ENCODE results near the gene FGB.
A peak's percentile ranks its signal among the peaks of the same experiment; 100 is the strongest.

FGB gene

DNA sequence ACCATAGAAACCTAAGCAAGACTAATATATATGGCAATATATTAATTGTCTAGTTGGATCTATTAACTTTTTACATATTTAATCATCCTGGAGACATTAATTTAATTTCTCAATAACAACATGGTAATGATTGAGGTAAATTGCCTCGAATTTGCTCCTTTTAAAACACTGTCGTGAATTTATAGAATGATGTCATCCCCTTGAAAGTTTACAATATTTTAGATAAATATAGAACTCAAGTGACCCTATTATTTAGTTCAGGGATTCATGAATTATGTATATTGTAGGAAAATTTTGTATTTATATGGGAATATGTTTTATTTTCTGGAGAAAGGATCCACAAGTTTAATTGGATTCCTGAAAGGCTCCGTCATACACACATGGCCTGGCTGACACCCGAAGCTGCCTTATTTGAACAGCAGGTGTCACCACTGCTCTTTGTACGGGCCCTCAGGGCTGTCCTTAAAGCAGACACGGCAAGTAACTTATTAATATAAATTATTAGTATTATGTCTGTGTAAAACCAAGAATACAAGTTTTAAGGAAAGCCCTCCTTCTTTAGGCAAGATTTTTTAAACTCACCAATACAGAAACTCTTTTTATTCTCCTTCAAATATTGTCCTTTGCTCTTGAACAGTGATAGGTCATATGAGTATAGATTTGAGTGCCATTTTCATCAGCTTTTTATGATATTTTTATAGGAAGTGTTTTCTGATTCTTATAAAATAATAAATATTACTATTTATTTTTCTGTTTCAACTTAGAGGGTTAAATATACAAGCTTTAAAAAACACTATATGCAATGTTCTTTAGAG is 10.7 kb upstream of the FGB start:
- H3K27ac Mint-ChIP-seq = no peak overlapping the region

DNA sequence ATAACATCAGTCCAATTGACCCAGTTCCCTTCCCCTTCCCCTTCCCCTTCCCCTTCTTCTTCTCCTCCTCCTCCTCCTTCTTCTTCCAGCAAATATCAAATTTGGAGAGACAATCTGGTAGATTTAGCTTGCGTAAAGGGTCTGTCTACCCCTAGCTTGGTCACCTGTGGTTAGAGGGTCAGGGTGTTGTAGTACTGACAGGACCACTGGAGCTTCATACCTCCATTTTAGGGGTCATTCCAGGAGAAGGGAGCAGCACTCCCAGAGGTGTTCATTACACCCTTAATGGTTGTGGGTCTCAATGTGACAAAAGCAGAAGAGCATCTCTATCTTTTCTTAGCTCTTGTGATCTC is 3.7 kb upstream of the FGB start:
- ATAC-seq (replicated peaks) (no peak), DNase-seq (no peak)
- Mint-ChIP-seq H3K27ac (no peak overlapping the region), H3K9me3 (no peaks in the 10 kb centered on the region), H3K36me3 (no peaks in the 10 kb centered on the region), H3K27me3 (peaks cover 6 to 10% of the 10 kb centered on the region in 2 donors), H3K4me1 (no peaks in the 10 kb centered on the region), H3K4me3 (no peak overlapping the region)

More for the DNA sequence above, 10.7 kb upstream of the FGB start:
- ATAC-seq (replicated peaks) = peak; percentile 55 to 56
- peaks cover 7 to 13% of the 10 kb centered on the region in 2 donors for H3K4me1 Mint-ChIP-seq
- peak; percentile 63 for DNase-seq
- peaks cover 0 to 2% of the 10 kb centered on the region in 2 donors for H3K27me3 Mint-ChIP-seq
- no peaks in the 10 kb centered on the region for H3K9me3 Mint-ChIP-seq
- H3K4me3 Mint-ChIP-seq = no peak overlapping the region
- peaks cover 4 to 11% of the 10 kb centered on the region in 2 donors for H3K36me3 Mint-ChIP-seq

DNA sequence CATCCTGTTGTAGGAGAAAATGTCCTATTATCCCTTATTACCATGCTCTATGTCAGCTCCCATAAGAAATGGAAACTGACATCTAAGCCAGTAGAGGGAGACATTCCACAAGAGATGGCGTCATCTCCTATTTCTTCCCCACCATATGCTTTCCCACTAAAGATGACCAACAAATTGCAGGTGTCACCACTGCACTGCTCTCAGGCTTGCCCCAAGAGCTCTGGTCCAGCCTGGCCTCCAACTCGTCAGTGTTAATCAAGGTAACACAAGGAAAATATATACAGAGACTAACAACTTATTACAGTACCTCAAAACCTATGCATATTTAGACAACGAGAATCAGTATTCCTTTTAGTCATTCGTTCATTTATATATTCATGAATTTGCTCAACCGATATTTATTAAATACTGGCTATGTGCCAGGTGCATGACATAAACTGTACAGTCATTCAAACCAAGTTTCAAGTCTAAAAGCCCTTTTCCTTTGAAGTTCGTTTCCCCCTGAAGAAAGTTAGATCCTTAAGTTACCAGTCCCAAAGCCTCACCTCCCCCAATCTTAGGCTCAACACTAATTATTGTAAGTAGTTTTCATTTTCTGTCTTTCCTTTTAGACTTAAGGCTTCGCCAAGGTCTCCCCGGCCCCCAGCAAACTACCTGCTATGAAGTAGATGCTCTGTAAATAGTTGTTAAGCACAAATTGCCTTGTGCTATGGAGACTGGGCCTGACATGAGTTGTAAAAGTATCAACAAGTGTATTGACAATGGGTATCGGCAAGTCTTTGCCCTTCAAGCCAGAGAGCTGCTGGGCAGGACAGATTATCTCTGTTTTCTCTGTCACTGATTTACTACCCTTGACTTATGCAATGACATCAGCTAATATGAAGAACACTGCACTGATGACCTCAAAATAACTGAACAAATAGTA is 3.1 kb upstream of the FGB start:
- Mint-ChIP-seq H3K9me3 (no peaks in the 10 kb centered on the region), H3K4me1 (no peaks in the 10 kb centered on the region), H3K4me3 (no peak overlapping the region), H3K27me3 (peaks cover 6 to 10% of the 10 kb centered on the region in 2 donors), H3K27ac (no peak overlapping the region), H3K36me3 (no peaks in the 10 kb centered on the region)
- DNase-seq = no peak
- ATAC-seq (replicated peaks) = peak; percentile 46 to 61

DNA sequence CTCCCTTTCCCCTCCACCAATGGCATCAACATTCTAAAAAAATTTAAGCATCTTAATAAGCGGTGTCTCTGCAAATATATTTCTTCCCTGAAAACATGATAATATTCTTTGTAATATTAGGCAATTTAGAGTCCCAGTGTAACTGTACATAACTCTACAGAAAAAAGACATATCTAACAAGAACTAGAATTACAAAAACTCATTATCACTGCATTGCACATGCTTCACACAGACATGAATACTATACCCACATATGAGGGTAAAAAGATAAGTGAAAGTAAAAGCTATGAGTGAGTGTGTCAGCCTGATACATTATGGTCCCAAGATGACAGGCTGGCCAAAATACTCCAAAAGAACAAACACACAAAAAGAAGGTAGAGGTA is 2.4 kb upstream of the FGB start:
- no peak for DNase-seq
- Mint-ChIP-seq H3K9me3 (no peaks in the 10 kb centered on the region), H3K4me1 (no peaks in the 10 kb centered on the region), H3K27me3 (peaks cover 6 to 10% of the 10 kb centered on the region in 2 donors), H3K36me3 (no peaks in the 10 kb centered on the region), H3K4me3 (no peak overlapping the region), H3K27ac (no peak overlapping the region)
- ATAC-seq (replicated peaks) = no peak

DNA sequence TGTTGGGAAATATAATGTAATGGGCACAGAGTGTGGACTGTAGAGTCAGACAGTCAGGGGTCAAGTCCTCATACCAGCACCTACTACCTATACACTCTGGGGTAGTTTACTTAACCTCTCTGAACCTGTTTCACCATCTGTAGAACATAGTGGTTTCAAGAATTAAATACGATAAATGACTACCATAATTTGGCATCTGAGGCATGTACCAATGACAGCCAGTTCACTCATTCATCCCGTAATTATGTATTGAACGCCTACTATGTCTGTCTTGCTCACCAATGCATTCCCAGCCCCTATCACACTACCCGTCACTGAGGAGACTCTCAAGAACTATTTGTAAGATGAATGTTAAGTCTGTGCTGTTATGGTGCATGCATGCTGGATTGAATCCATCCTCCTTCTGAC is 2.0 kb upstream of the FGB start:
- Mint-ChIP-seq H3K36me3 (no peaks in the 10 kb centered on the region), H3K4me1 (no peaks in the 10 kb centered on the region), H3K9me3 (no peaks in the 10 kb centered on the region), H3K27me3 (peaks cover 6 to 10% of the 10 kb centered on the region in 2 donors), H3K27ac (no peak overlapping the region), H3K4me3 (no peak overlapping the region)
- no peak for DNase-seq
- no peak for ATAC-seq (replicated peaks)

DNA sequence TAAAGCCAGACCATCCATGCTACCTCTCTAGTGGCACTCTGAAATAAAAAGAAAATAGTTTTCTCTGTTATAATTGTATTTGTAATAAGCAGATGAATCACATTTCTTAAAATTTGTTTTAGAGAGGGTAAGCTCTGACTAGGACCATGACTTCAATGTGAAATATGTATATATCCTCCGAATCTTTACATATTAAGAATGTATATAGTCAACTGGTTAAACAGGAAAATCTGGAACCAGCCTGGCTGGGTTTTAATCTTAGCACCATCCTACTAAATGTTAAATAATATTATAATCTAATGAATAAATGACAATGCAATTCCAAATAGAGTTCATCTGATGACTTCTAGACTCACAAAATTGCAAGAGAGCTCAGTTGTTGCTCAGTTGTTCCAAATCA is 1.5 kb downstream of the FGB start:
- H3K27me3 Mint-ChIP-seq = peaks cover 0 to 6% of the 10 kb centered on the region in 2 donors
- DNase-seq (no peak), ATAC-seq (replicated peaks) (no peak)
- H3K4me1 Mint-ChIP-seq = no peaks in the 10 kb centered on the region
- no peaks in the 10 kb centered on the region for H3K36me3 Mint-ChIP-seq
- H3K27ac Mint-ChIP-seq = no peak overlapping the region
- no peak overlapping the region for H3K4me3 Mint-ChIP-seq
- no peaks in the 10 kb centered on the region for H3K9me3 Mint-ChIP-seq

DNA sequence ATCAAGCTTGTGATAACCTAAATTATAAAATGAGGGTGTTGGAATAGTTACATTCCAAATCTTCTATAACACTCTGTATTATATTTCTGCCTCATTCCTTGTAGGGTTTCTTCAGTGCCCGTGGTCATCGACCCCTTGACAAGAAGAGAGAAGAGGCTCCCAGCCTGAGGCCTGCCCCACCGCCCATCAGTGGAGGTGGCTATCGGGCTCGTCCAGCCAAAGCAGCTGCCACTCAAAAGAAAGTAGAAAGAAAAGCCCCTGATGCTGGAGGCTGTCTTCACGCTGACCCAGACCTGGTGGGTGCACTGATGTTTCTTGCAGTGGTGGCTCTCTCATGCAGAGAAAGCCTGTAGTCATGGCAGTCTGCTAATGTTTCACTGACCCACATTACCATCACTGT is 2.9 kb downstream of the FGB start:
- H3K27ac Mint-ChIP-seq = no peak overlapping the region
- no peaks in the 10 kb centered on the region for H3K36me3 Mint-ChIP-seq
- DNase-seq (no peak), ATAC-seq (replicated peaks) (no peak)
- H3K9me3 Mint-ChIP-seq = no peaks in the 10 kb centered on the region
- H3K4me1 Mint-ChIP-seq = no peaks in the 10 kb centered on the region
- H3K4me3 Mint-ChIP-seq = no peak overlapping the region
- peaks cover 0 to 4% of the 10 kb centered on the region in 2 donors for H3K27me3 Mint-ChIP-seq

DNA sequence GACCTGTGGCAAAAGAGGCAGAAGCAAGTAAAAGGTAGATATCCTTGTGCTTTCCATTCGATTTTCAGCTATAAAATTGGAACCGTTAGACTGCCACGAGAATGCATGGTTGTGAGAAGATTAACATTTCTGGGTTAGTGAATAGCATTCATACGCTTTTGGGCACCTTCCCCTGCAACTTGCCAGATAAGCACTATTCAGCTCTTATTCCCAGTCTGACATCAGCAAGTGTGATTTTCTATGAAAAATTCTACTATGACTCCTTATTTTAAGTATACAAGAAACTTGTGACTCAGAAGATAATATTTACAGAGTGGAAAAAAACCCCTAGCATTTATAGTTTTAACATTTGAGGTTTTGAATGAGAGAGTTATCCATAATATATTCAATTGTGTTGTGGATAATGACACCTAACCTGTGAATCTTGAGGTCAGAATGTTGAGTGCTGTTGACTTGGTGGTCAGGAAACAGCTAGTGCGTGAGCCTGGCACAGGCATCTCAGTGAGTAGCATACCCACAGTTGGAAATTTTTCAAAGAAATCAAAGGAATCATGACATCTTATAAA is 3.9 kb downstream of the FGB start:
- ATAC-seq (replicated peaks) (no peak), DNase-seq (no peak)
- H3K27me3 Mint-ChIP-seq = peaks cover 0 to 13% of the 10 kb centered on the region in 2 donors
- no peak overlapping the region for H3K27ac Mint-ChIP-seq
- H3K36me3 Mint-ChIP-seq = no peaks in the 10 kb centered on the region
- no peak overlapping the region for H3K4me3 Mint-ChIP-seq
- H3K4me1 Mint-ChIP-seq = no peaks in the 10 kb centered on the region
- no peaks in the 10 kb centered on the region for H3K9me3 Mint-ChIP-seq

DNA sequence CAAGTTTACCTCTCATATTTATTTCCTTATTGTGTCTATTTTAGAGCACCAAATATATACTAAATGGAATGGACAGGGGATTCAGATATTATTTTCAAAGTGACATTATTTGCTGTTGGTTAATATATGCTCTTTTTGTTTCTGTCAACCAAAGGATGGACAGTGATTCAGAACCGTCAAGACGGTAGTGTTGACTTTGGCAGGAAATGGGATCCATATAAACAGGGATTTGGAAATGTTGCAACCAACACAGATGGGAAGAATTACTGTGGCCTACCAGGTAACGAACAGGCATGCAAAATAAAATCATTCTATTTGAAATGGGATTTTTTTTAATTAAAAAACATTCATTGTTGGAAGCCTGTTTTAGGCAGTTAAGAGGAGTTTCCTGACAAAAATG is 6.2 kb downstream of the FGB start:
- DNase-seq (no peak), ATAC-seq (replicated peaks) (no peak)
- H3K4me3 Mint-ChIP-seq = no peak overlapping the region
- H3K4me1 Mint-ChIP-seq = no peaks in the 10 kb centered on the region
- H3K27ac Mint-ChIP-seq = no peak overlapping the region
- peaks cover 0 to 16% of the 10 kb centered on the region in 2 donors for H3K27me3 Mint-ChIP-seq
- no peaks in the 10 kb centered on the region for H3K9me3 Mint-ChIP-seq
- H3K36me3 Mint-ChIP-seq = no peaks in the 10 kb centered on the region

DNA sequence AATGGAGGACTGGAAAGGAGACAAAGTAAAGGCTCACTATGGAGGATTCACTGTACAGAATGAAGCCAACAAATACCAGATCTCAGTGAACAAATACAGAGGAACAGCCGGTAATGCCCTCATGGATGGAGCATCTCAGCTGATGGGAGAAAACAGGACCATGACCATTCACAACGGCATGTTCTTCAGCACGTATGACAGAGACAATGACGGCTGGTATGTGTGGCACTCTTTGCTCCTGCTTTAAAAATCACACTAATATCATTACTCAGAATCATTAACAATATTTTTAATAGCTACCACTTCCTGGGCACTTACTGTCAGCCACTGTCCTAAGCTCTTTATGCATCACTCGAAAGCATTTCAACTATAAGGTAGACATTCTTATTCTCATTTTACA is 6.8 kb downstream of the FGB start:
- H3K4me1 Mint-ChIP-seq = no peaks in the 10 kb centered on the region
- peaks cover 0 to 16% of the 10 kb centered on the region in 2 donors for H3K27me3 Mint-ChIP-seq
- no peaks in the 10 kb centered on the region for H3K36me3 Mint-ChIP-seq
- ATAC-seq (replicated peaks) = no peak
- no peak overlapping the region for H3K27ac Mint-ChIP-seq
- no peak overlapping the region for H3K4me3 Mint-ChIP-seq
- no peak for DNase-seq
- H3K9me3 Mint-ChIP-seq = no peaks in the 10 kb centered on the region

DNA sequence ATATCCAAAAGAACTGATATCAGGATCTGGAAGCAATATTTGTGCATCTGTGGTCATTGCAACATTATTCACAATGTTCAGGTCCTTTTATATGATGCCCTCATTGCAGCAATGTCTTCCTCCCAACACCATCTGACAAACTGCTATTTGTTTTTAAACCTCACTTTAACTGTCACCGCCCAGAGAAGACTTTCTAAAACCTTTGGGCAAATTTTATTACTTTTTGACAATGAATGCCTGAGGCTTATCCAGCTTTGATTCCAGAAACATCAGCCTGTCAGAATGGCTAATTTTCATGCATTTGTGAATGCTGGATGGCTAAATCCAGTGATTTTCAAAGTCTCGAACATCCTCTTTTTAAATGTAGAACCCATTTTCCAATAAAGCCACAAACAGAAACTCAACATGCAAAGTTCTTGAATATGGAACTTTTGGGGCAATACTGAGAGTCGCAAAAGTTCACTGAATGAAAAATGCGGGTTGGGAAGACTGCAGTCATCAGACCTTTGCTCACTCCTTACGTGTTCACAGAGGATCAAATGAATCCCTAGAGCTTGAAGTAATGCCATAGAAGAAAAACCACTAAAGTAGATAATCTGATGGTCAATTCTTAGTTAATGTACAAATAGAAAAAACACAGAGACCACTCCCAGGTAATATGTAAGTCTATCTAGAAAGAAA is 10.5 kb downstream of the FGB start:
- DNase-seq (no peak), ATAC-seq (replicated peaks) (no peak)
- Mint-ChIP-seq H3K36me3 (no peaks in the 10 kb centered on the region), H3K27ac (no peak overlapping the region), H3K27me3 (peaks cover 6 to 20% of the 10 kb centered on the region in 2 donors), H3K4me1 (no peaks in the 10 kb centered on the region), H3K9me3 (no peaks in the 10 kb centered on the region), H3K4me3 (no peak overlapping the region)

DNA sequence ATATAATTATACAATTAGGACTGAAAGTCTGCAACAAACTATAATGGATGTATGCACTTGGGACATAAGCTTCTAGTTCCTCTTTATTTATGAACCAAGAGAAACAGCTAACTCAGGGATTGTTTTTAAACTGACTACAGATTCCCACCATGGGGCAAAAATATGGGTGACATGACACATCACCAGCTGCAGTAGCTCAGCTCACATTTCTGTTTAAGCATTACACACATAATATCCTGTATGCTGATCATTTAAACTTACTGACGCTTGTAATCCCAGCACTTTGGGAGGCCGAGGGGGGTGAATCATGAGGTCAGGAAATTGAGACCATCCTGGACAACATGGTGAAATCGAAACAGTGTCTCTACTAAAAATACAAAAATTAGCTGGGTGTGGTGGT is 11.5 kb downstream of the FGB start:
- peaks cover 11 to 24% of the 10 kb centered on the region in 2 donors for H3K27me3 Mint-ChIP-seq
- H3K9me3 Mint-ChIP-seq = no peaks in the 10 kb centered on the region

DNA sequence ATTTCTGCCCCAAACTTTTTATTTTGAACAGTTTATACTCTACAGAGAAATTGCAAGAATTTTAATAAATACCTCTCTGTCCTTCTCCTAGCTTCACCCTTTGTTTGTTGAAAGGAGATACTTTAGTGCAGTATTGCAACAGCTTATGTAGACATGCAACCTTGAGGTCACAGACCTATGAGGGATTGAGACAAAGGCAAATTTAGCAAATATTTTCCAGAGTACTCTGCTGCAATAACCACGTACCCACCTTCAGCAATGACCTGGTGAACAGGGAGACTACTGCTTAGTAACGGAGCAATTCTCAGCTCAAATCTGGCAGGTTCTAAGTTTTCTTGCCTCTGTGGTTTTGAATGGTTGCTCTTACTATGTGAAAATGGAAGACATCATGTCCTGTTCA is 14.5 kb downstream of the FGB start:
- Mint-ChIP-seq H3K9me3 (no peaks in the 10 kb centered on the region), H3K4me3 (no peak overlapping the region), H3K27me3 (peaks cover 10 to 17% of the 10 kb centered on the region in 2 donors), H3K36me3 (no peaks in the 10 kb centered on the region), H3K4me1 (no peaks in the 10 kb centered on the region), H3K27ac (no peak overlapping the region)
- no peak for ATAC-seq (replicated peaks)
- DNase-seq = no peak

More for the DNA sequence above, 11.5 kb downstream of the FGB start:
- ATAC-seq (replicated peaks) (no peak), DNase-seq (no peak)
- H3K36me3 Mint-ChIP-seq = no peaks in the 10 kb centered on the region
- H3K4me3 Mint-ChIP-seq = no peak overlapping the region
- H3K4me1 Mint-ChIP-seq = no peaks in the 10 kb centered on the region
- no peak overlapping the region for H3K27ac Mint-ChIP-seq

DNA sequence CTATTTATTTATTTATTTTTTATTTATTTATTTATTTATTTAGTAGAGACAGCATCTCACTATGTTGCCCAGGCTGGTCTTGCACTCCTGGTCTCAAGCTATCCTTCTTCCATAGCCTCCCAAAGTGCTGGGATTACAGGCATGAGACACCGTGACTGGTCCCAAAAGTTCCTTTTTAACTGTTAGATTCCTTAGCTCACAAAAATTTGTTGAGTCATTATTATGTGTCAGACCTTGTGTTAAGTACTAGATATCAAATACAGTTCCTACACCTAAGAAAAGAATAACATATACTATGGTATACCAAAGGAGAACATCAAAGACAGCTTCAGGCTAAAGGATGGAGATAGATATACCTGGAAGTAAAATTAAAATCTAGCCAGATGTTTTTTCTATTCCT is 16.1 kb downstream of the FGB start:
- H3K4me1 Mint-ChIP-seq = no peaks in the 10 kb centered on the region
- no peak overlapping the region for H3K4me3 Mint-ChIP-seq
- H3K27me3 Mint-ChIP-seq = peaks cover 10 to 18% of the 10 kb centered on the region in 2 donors
- no peaks in the 10 kb centered on the region for H3K36me3 Mint-ChIP-seq
- ATAC-seq (replicated peaks) = no peak
- no peak for DNase-seq
- H3K9me3 Mint-ChIP-seq = no peaks in the 10 kb centered on the region
- H3K27ac Mint-ChIP-seq = no peak overlapping the region

All from stimulated activated naive B cell treated with anti-CD40 and anti-IgM and Interleukin-4, amounts not matched to agents 10 μg/mL and 1 μg/mL and 100 μg/mL, for 72 hours (primary cell).